Astrocyte (in vitro differentiated cells and primary cell): ENCODE measurements around the gene FAM151B. TPM values are rescaled to one million over a fixed set of nuclear protein-coding genes. Genes with fewer than 3 reads are reported as not detected.

Experiments
- DNase-seq: peaks from one replicate; pipeline ENCODE4 v3.0.0-alpha.2; 2010; ENCODE audit warnings: low read depth
- FAIRE-seq: peaks from 2 replicates; lab custom pipeline; 2011; peaks lifted over from hg19 to GRCh38; lab: Jason Lieb, UNC
- H2AFZ ChIP-seq: 2 replicates; pipeline ENCODE4 v1.6.0; 2012; ENCODE audit warnings: low read depth, low read length, inconsistent platforms
- H3K27ac ChIP-seq: 2 replicates; pipeline ENCODE4 v1.5.1; 2011; ENCODE audit warnings: low read depth, low read length, inconsistent platforms
- H3K27me3 ChIP-seq: 2 replicates; pipeline ENCODE4 v1.6.0; 2011; ENCODE audit warnings: low read length, inconsistent platforms; ENCODE audit not compliant: insufficient read depth
- H3K36me3 ChIP-seq: 2 replicates; pipeline ENCODE4 v1.5.1; 2011; ENCODE audit warnings: low read length, inconsistent platforms; ENCODE audit not compliant: insufficient read depth
- H3K4me1 ChIP-seq: 2 replicates; pipeline ENCODE4 v1.5.1; 2011; ENCODE audit warnings: low read length, inconsistent platforms; ENCODE audit not compliant: insufficient read depth
- H3K4me2 ChIP-seq: 2 replicates; pipeline ENCODE4 v1.6.0; 2012; ENCODE audit warnings: low read length, inconsistent platforms
- H3K4me3 ChIP-seq: 2 replicates; pipeline ENCODE4 v1.5.1; 2011; ENCODE audit warnings: low read depth, mild to moderate bottlenecking, low read length, inconsistent platforms; ENCODE audit not compliant: insufficient read depth
- H3K79me2 ChIP-seq: 2 replicates; pipeline ENCODE4 v1.6.0; 2012; ENCODE audit warnings: mild to moderate bottlenecking, low read length, inconsistent platforms; ENCODE audit not compliant: insufficient read depth
- H3K9ac ChIP-seq: 2 replicates; pipeline ENCODE4 v1.6.0; 2012; ENCODE audit warnings: mild to moderate bottlenecking, low read length, inconsistent platforms
- H3K9me3 ChIP-seq: 2 replicates; pipeline ENCODE4 v1.5.1; 2012; ENCODE audit warnings: low read depth, mild to moderate bottlenecking, low read length, inconsistent platforms; ENCODE audit not compliant: insufficient read depth
- H4K20me1 ChIP-seq: 2 replicates; pipeline ENCODE4 v1.6.0; 2012; ENCODE audit warnings: low read length, inconsistent platforms; ENCODE audit not compliant: insufficient read depth
- H3K27ac Mint-ChIP-seq: one replicate; pipeline ENCODE4 v1.8.0; 2021; ENCODE audit warnings: mild to moderate bottlenecking, mixed read lengths; ENCODE audit not compliant: unreplicated experiment
- H3K27me3 Mint-ChIP-seq: one replicate; pipeline ENCODE4 v1.8.0; 2021; ENCODE audit warnings: low read depth, mixed read lengths; ENCODE audit not compliant: unreplicated experiment
- H3K36me3 Mint-ChIP-seq: one replicate; pipeline ENCODE4 v1.8.0; 2021; ENCODE audit warnings: low read depth, mixed read lengths; ENCODE audit not compliant: unreplicated experiment
- H3K4me1 Mint-ChIP-seq: one replicate; pipeline ENCODE4 v1.8.0; 2021; ENCODE audit warnings: low read depth, mixed read lengths; ENCODE audit not compliant: unreplicated experiment
- H3K4me3 Mint-ChIP-seq: one replicate; pipeline ENCODE4 v1.8.0; 2021; ENCODE audit warnings: mild to moderate bottlenecking, moderate library complexity, mixed read lengths; ENCODE audit not compliant: unreplicated experiment
- H3K9me3 Mint-ChIP-seq: one replicate; pipeline ENCODE4 v1.8.0; 2021; ENCODE audit warnings: mild to moderate bottlenecking, mixed read lengths; ENCODE audit not compliant: unreplicated experiment
- CTCF ChIP-seq: IDR thresholded peaks from 2 replicates; pipeline ENCODE4 v1.5.1; 2011; ENCODE audit warnings: low read depth, mild to moderate bottlenecking, inconsistent platforms, low read length, moderate library complexity; ENCODE audit not compliant: insufficient read depth
- EZH2 ChIP-seq: IDR thresholded peaks from 2 replicates; pipeline ENCODE4 v1.6.1; 2012; ENCODE audit warnings: mild to moderate bottlenecking, low read length, inconsistent platforms; ENCODE audit not compliant: insufficient read depth
- total RNA-seq: library from RNA; stranded (reverse); gene quantifications from 2 replicates; pipeline ENCODE4 v1.2.1, GENCODE V29; 2021

The FAM151B gene
- total RNA-seq, 1 donor from 2014 or later: 2.9 TPM

- no peaks in the 10 kb centered on the region for H4K20me1 ChIP-seq
- H3K4me1 ChIP-seq: no peaks in the 10 kb centered on the region
- Mint-ChIP-seq H3K9me3 (no peaks in the 10 kb centered on the region), H3K4me3 (no peak overlapping the region), H3K36me3 (no peaks in the 10 kb centered on the region), H3K4me1 (peaks cover 5% of the 10 kb centered on the region), H3K27ac (no peak overlapping the region), H3K27me3 (peaks cover 3% of the 10 kb centered on the region)
- peaks cover 19% of the 10 kb centered on the region for H3K27me3 ChIP-seq
- no peak overlapping the region for H3K4me2 ChIP-seq
- no peak for FAIRE-seq
- H3K36me3 ChIP-seq: no peaks in the 10 kb centered on the region
- no peak overlapping the region for H3K27ac ChIP-seq
- no peaks in the 10 kb centered on the region for H3K79me2 ChIP-seq
- no peak overlapping the region for H2AFZ ChIP-seq
- H3K4me3 ChIP-seq: no peak overlapping the region
- H3K9ac ChIP-seq: no peak overlapping the region
- DNase-seq: no peak
- TF ChIP-seq CTCF (no peak), EZH2 (no peak)
- no peaks in the 10 kb centered on the region for H3K9me3 ChIP-seq
Measured at GRCh38 chr5:80559244-80559643, 71.3 kb downstream of the FAM151B start.

- H3K27ac ChIP-seq: no peak overlapping the region
- H3K36me3 ChIP-seq: no peaks in the 10 kb centered on the region
- Mint-ChIP-seq H3K27ac (no peak overlapping the region), H3K36me3 (no peaks in the 10 kb centered on the region), H3K9me3 (peaks cover 2% of the 10 kb centered on the region), H3K4me1 (peaks cover 23% of the 10 kb centered on the region), H3K27me3 (peaks cover 13% of the 10 kb centered on the region), H3K4me3 (no peak overlapping the region)
- H3K9me3 ChIP-seq: no peaks in the 10 kb centered on the region
- H3K9ac ChIP-seq: no peak overlapping the region
- H2AFZ ChIP-seq: no peak overlapping the region
- no peak overlapping the region for H3K4me3 ChIP-seq
- no peak for TF ChIP-seq EZH2
- TF ChIP-seq CTCF: no peak
- FAIRE-seq: no peak
- no peaks in the 10 kb centered on the region for H3K79me2 ChIP-seq
- peaks cover 9% of the 10 kb centered on the region for H3K4me1 ChIP-seq
- DNase-seq: no peak
- no peak overlapping the region for H3K4me2 ChIP-seq
- H3K27me3 ChIP-seq: peaks cover 28% of the 10 kb centered on the region
- H4K20me1 ChIP-seq: no peaks in the 10 kb centered on the region
Measured at GRCh38 chr5:80565330-80565729, 77.4 kb downstream of the FAM151B start.

GRCh38 chr5:80566711-80567259 is 78.9 kb downstream of the FAM151B start:
- Histone ChIP-seq H2AFZ (no peak overlapping the region), H3K79me2 (no peaks in the 10 kb centered on the region), H3K9ac (no peak overlapping the region), H3K4me3 (no peak overlapping the region), H3K4me2 (no peak overlapping the region), H3K4me1 (peaks cover 11% of the 10 kb centered on the region), H4K20me1 (no peaks in the 10 kb centered on the region), H3K27me3 (peaks cover 32% of the 10 kb centered on the region), H3K27ac (no peak overlapping the region), H3K36me3 (no peaks in the 10 kb centered on the region), H3K9me3 (no peaks in the 10 kb centered on the region)
- TF ChIP-seq CTCF (no peak), EZH2 (no peak)
- Mint-ChIP-seq H3K4me1 (peaks cover 23% of the 10 kb centered on the region), H3K27ac (no peak overlapping the region), H3K36me3 (no peaks in the 10 kb centered on the region), H3K4me3 (no peak overlapping the region), H3K27me3 (peaks cover 27% of the 10 kb centered on the region), H3K9me3 (peaks cover 4% of the 10 kb centered on the region)
- DNase-seq: no peak
- no peak for FAIRE-seq
